ENCODE results near the gene TMED5.
A peak's percentile ranks its signal among the peaks of the same experiment; 100 is the strongest.
"Not testable (repeated sequence)": the region's sequence is repeated elsewhere in the genome, so short reads cannot be mapped to it uniquely, and the experiment has no call there.

Gene TMED5

GRCh38 chr1:93164816-93165215 lies 15.4 kb downstream of the TMED5 start:
- no peak for TF ChIP-seq REST (IDR thresholded peaks at IDR 0.05; ENCODE audit: insufficient replicate concordance, low read depth)
- TF ChIP-seq SPI1 (IDR thresholded peaks at IDR 0.05; ENCODE audit: borderline replicate concordance, low read depth), result no peak
- TF ChIP-seq CTCF (IDR thresholded peaks at IDR 0.05; ENCODE audit: insufficient read depth, low read length), result no peak
- TF ChIP-seq POLR2AphosphoS5 (IDR thresholded peaks at IDR 0.05; ENCODE audit: low read depth), result no peak
- no peak for TF ChIP-seq GABPA (IDR thresholded peaks at IDR 0.05; ENCODE audit: low read depth)
- Histone ChIP-seq H3K27me3 (ENCODE audit: insufficient read depth, poor library complexity, severe bottlenecking) (no peaks in the 10 kb centered on the region), H3K4me3 (replicated peaks; ENCODE audit: insufficient read depth, low read length) (no peak overlapping the region), H3K27ac (replicated peaks) (no peak overlapping the region)
- DNase-seq (ENCODE audit: low read depth in 1 of 2, low spot score in 1 of 2), result peak in 1 of 2 experiments; percentile 18

GRCh38 chr1:93163314-93163713 lies 16.9 kb downstream of the TMED5 start:
- H3K27ac ChIP-seq (replicated peaks); H3K27me3 ChIP-seq (ENCODE audit: insufficient read depth, poor library complexity, severe bottlenecking); H3K4me3 ChIP-seq (replicated peaks; ENCODE audit: insufficient read depth, low read length); DNase-seq (ENCODE audit: low read depth in 1 of 2, low spot score in 1 of 2): not testable (repeated sequence)

GRCh38 chr1:93159337-93159736 lies 20.9 kb downstream of the TMED5 start:
- no peaks in the 10 kb centered on the region for H3K27me3 ChIP-seq (ENCODE audit: insufficient read depth, poor library complexity, severe bottlenecking)
- TF ChIP-seq POLR2AphosphoS5 (IDR thresholded peaks at IDR 0.05; ENCODE audit: low read depth) (no peak), GABPA (IDR thresholded peaks at IDR 0.05; ENCODE audit: low read depth) (no peak), CTCF (IDR thresholded peaks at IDR 0.05; ENCODE audit: insufficient read depth, low read length) (no peak), SPI1 (IDR thresholded peaks at IDR 0.05; ENCODE audit: borderline replicate concordance, low read depth) (peak; percentile 46; the same call in 1 of the 2 replicates), REST (IDR thresholded peaks at IDR 0.05; ENCODE audit: insufficient replicate concordance, low read depth) (no peak)
- H3K27ac ChIP-seq (replicated peaks), result no peak overlapping the region
- no peak for DNase-seq (ENCODE audit: low read depth in 1 of 2, low spot score in 1 of 2)
- H3K4me3 ChIP-seq (replicated peaks; ENCODE audit: insufficient read depth, low read length), result no peak overlapping the region

- H3K27ac ChIP-seq (replicated peaks), result no peak overlapping the region
- no peak for TF ChIP-seq SPI1 (IDR thresholded peaks at IDR 0.05; ENCODE audit: borderline replicate concordance, low read depth)
- no peak for TF ChIP-seq POLR2AphosphoS5 (IDR thresholded peaks at IDR 0.05; ENCODE audit: low read depth)
- TF ChIP-seq REST (IDR thresholded peaks at IDR 0.05; ENCODE audit: insufficient replicate concordance, low read depth), result no peak
- no peak for TF ChIP-seq CTCF (IDR thresholded peaks at IDR 0.05; ENCODE audit: insufficient read depth, low read length)
- no peak for TF ChIP-seq GABPA (IDR thresholded peaks at IDR 0.05; ENCODE audit: low read depth)
- H3K27me3 ChIP-seq (ENCODE audit: insufficient read depth, poor library complexity, severe bottlenecking), result no peaks in the 10 kb centered on the region
- H3K4me3 ChIP-seq (replicated peaks; ENCODE audit: insufficient read depth, low read length), result no peak overlapping the region
- DNase-seq (ENCODE audit: low read depth in 1 of 2, low spot score in 1 of 2), result no peak
Measured at GRCh38 chr1:93155335-93155734, 24.9 kb downstream of the TMED5 start.
